Thyroid gland (tissue), 4 donors: ENCODE results near the gene ZNF516.

ENCODE experiments used
- CTCF ChIP-seq, 6 experiments: fragments of 200-600 bp in 3 of 6; fragments of 450-650 bp in 3 of 6; sonication (generic) in 3 of 6; IDR thresholded peaks; one replicate each; pipeline ENCODE4 v1.5.1; 2016 to 2019; ENCODE audit warnings: antibody characterized with exemption in 6 of 6, mild to moderate bottlenecking in 2 of 6, inconsistent platforms in 1 of 6, moderate library complexity in 1 of 6
- POLR2A ChIP-seq, 2 donors: fragments of 450-650 bp; IDR thresholded peaks; one replicate each; pipeline ENCODE4 v1.6.1; 2017; ENCODE audit warnings: antibody characterized with exemption in 2 of 2, mild to moderate bottlenecking in 2 of 2, moderate library complexity in 1 of 2

GRCh38 chr18:76335859-76336640 lies 159.0 kb downstream of the ZNF516 start:
- TF ChIP-seq CTCF (IDR thresholded peaks at IDR 0.05) (no peak), POLR2A (IDR thresholded peaks at IDR 0.05) (no peak)
